ENCODE measurements around the gene LGALS7. TPM values are rescaled to one million over a fixed set of nuclear protein-coding genes. Genes with fewer than 3 reads are reported as not detected.

LGALS7 gene
- total and polyA plus RNA-seq, 2 of the 8 experiments (the other 6 are each of a cell fraction or from before 2014, with no cell fraction given), result 0.32 TPM; not detected in 1

- peaks cover 0 to 3% of the 10 kb centered on the region in 2 experiments; a peak in 1 of 4 replicates for H3K9me3 ChIP-seq (ENCODE audit: insufficient read depth in 2 of 2, low read depth in 1 of 2, low read length in 1 of 2)
- no peak overlapping the region for H3K4me2 ChIP-seq (ENCODE audit: insufficient read depth in 1 of 2, low read depth in 2 of 2, low read length in 2 of 2)
- H4K8ac ChIP-seq (ENCODE audit: extremely low read depth, insufficient read depth, low read length), result no peak overlapping the region
- no peaks in the 10 kb centered on the region for H3K79me2 ChIP-seq (ENCODE audit: control insufficient read depth in 1 of 2, insufficient read depth in 2 of 2, low read length in 2 of 2)
- H2AFZ ChIP-seq (ENCODE audit: low read length), result no peak overlapping the region
- peaks cover 10% of the 10 kb centered on the region; the same call in 1 of the 2 replicates for H3K23me2 ChIP-seq (ENCODE audit: low read depth, low read length)
- H3K56ac ChIP-seq (replicated peaks; ENCODE audit: insufficient read length, low read depth, low read length), result no peak overlapping the region
- H3K27me3 ChIP-seq (replicated peaks in 1 of 4; ENCODE audit: control insufficient read depth in 3 of 4, extremely low read depth in 1 of 4, insufficient read depth in 3 of 4, low read length in 3 of 4), result peaks cover 4 to 16% (median 13%) of the 10 kb centered on the region in 4 experiments
- H2BK120ac ChIP-seq (replicated peaks; ENCODE audit: low read depth, low read length), result no peak overlapping the region
- no peaks in the 10 kb centered on the region for H3K79me1 ChIP-seq (ENCODE audit: low read depth, low read length)
- H4K91ac ChIP-seq (replicated peaks; ENCODE audit: insufficient read length, low read length), result no peak overlapping the region
- H2AK5ac ChIP-seq (ENCODE audit: low read depth, low read length), result no peak overlapping the region
- no peak overlapping the region for H2BK5ac ChIP-seq (ENCODE audit: low read depth, low read length)
- H3K27ac ChIP-seq (ENCODE audit: low read depth, low read length), result no peak overlapping the region
- FAIRE-seq, result no peak
- H2BK20ac ChIP-seq (ENCODE audit: low read length), result no peak overlapping the region
- H3K36me3 ChIP-seq (ENCODE audit: control insufficient read depth in 2 of 4, insufficient read depth in 4 of 4, low read length in 3 of 4), result no peaks in the 10 kb centered on the region
- no peaks in the 10 kb centered on the region for H4K20me1 ChIP-seq (replicated peaks in 1 of 2; ENCODE audit: control insufficient read depth in 1 of 2, insufficient read depth in 2 of 2, low read length in 2 of 2)
- no peak overlapping the region for H3K18ac ChIP-seq (ENCODE audit: extremely low read depth, low read length)
- H2BK12ac ChIP-seq (ENCODE audit: low read depth, low read length), result no peak overlapping the region
- H3K4me3 ChIP-seq (ENCODE audit: extremely low read depth in 1 of 4, insufficient read depth in 2 of 4, low read depth in 3 of 4, low read length in 4 of 4), result no peak overlapping the region
- H3K4ac ChIP-seq (replicated peaks; ENCODE audit: insufficient read length, low read depth, low read length), result no peak overlapping the region
- no peak overlapping the region for H3K23ac ChIP-seq (ENCODE audit: insufficient read length)
- H3K9ac ChIP-seq (replicated peaks in 1 of 4; ENCODE audit: extremely low read depth in 1 of 4, low read depth in 3 of 4, low read length in 3 of 4), result no peak overlapping the region
- no peak overlapping the region for H2BK15ac ChIP-seq (ENCODE audit: low read length)
- H3K4me1 ChIP-seq (replicated peaks in 1 of 4; ENCODE audit: control insufficient read depth in 3 of 4, insufficient read depth in 4 of 4, low read length in 3 of 4), result peaks cover 0 to 5% (median 1%) of the 10 kb centered on the region in 4 experiments; a peak in 5 of 7 replicates
- ChIA-PET CTCF (ENCODE audit: partially characterized antibody) (interaction anchor here (0.7 to 3.4 kb wide), 3 partner anchors 29 to 578 kb away, joined by 3 to 14 read pairs (median 4); no protein-coding TSS in a partner anchor), POLR2A (ENCODE audit: partially characterized antibody) (interaction anchor here (2.4 kb wide), 1 partner anchor 108 kb away, joined by 6 read pairs; no protein-coding TSS in a partner anchor)
- H3K14ac ChIP-seq (ENCODE audit: insufficient read length), result no peak overlapping the region
- H4K5ac ChIP-seq (ENCODE audit: insufficient read length, low read depth, low read length), result no peak overlapping the region
- no peak for DNase-seq (ENCODE audit: low read depth in 1 of 2, low spot score in 2 of 2)
- 89% methylated on average over 9 of the region's 9 CpGs; no CpG with 5 or more reads in 1 of the 2 experiments for WGBS, 2 experiments (ENCODE audit: extremely low coverage in 1 of 2, insufficient coverage in 1 of 2, insufficient read length in 1 of 2, insufficient replicate concordance in 2 of 2, low coverage in 1 of 2, low lambda C conversion rate in 2 of 2, missing lambda C conversion rate in 1 of 2)
- TF ChIP-seq NRF1 (IDR thresholded peaks at IDR 0.05; ENCODE audit: low read depth, low read length) (no peak), PHF8 (conservative IDR thresholded peaks at IDR 0.05; ENCODE audit: low read depth, low read length) (no peak), ZNF274 (IDR thresholded peaks at IDR 0.05; ENCODE audit: borderline replicate concordance, extremely low read depth, low read length) (no peak)
- TF ChIP-seq, protein P1, sequence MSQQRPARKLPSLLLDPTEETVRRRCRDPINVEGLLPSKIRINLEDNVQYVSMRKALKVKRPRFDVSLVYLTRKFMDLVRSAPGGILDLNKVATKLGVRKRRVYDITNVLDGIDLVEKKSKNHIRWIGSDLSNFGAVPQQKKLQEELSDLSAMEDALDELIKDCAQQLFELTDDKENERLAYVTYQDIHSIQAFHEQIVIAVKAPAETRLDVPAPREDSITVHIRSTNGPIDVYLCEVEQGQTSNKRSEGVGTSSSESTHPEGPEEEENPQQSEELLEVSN (IDR thresholded peaks at IDR 0.05), result no peak
Observed at GRCh38 chr19:38740257-38740592, 33.1 kb downstream of the LGALS7 start.

All from H1 (cell line).